ENCODE results near the gene ZNF770. TPM values are rescaled to one million over a fixed set of nuclear protein-coding genes. Genes with fewer than 3 reads are reported as not detected.

ZNF770 gene, protein sequence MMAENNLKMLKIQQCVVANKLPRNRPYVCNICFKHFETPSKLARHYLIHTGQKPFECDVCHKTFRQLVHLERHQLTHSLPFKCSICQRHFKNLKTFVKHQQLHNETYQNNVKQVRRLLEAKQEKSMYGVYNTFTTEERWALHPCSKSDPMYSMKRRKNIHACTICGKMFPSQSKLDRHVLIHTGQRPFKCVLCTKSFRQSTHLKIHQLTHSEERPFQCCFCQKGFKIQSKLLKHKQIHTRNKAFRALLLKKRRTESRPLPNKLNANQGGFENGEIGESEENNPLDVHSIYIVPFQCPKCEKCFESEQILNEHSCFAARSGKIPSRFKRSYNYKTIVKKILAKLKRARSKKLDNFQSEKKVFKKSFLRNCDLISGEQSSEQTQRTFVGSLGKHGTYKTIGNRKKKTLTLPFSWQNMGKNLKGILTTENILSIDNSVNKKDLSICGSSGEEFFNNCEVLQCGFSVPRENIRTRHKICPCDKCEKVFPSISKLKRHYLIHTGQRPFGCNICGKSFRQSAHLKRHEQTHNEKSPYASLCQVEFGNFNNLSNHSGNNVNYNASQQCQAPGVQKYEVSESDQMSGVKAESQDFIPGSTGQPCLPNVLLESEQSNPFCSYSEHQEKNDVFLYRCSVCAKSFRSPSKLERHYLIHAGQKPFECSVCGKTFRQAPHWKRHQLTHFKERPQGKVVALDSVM
- total RNA-seq = 31.6 TPM
- long read RNA-seq, full-length matches to known transcripts = 11 of 18 reads
- long read RNA-seq, partial matches to known transcripts = 0 of 18 reads
- long read RNA-seq, other reads (novel, unspliced or antisense) = 7 of 18 reads

DNA sequence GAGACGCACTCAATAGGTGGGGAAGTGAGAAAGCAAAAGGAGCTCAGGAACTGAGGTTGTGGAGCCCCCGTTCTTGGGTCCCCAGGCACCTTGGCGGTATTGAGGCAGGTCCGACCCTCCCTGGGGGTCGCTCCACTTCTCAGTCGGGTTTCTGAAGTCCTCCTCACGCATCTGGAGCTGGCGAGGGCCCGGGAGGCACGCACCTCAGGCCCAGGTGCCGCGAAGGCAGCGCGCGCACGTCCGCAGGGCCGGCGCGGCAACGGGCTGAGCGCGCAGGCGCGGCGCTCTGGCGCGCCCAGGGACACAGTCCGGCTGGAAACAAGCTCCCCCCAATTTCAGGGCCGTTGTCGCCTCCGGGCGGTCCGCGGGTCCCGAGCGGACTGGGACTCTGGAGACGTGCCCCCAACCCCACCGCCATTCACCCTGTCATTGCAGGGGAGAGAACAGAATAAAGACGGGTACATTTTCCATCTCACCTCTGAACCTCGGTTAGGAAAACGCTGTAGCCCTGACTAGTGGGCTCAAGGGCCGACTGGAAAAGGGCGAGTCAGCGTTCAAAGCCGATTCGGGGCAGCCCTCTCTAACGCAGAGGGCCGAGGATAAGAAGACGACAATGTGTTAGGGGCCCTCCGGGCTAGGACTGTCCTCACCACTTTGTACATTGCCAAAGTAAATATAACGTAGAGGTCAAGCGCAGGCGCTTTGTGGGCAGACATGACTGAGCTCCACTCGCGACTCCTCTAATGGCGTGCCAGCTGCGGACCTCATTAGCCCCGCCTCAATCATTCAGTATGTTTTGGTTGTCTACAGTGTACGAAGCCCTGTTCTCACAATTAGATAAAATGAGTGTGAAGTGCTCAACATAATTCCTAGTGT, at the start of gene ZNF770:
Gene ZNF770 (minus strand): TSS at position 261 of the 876 bp plus-strand sequence. CDS start 4,853 bp downstream, outside the sequence.
- intact Hi-C loops (cut with DNase I) = loop anchor here (1.0 to 10.0 kb wide), 2 partner anchors 19 to 763 kb away; partner anchors contain the start of genes AQR and EMC4
- peak; percentile 91 for DNase-seq (ENCODE audit: low spot score)

DNA sequence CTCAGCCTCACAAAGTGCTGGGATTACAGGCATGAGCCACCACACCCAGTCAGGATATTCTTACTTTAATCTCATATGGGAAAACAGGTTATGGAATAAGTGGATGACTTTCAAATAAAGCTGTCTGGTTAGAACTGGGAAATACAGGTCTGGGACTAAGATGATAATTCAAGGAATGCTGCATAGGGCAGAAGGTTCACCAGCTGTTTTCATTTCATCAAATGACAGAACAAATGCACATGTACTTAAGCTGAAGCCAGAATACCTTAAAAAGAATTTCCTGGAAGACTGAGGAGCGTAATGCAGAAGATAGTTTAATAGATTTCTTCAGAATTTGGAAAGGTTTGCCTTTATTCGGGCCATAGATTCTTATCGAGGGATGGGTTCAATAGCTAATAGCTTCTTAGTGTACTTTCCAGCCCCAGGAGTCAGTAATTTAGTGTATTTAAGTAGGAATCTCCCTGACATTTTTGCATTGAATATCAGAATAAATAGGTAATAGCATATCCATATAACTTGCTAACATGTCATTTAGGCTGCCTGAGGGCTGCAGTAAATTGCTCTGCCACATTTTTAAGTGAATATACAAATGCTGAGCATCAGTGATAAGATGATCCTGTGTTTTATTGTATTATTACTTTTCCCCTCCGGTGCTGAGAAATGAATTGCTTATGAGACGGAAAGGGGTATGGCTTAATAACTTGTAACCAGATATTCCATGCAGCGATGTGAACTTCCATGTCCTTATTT, 40.3 kb upstream of the ZNF770 start:
- intact Hi-C loops (cut with DNase I) = no loop called here
- DNase-seq (ENCODE audit: low spot score) = no peak

DNA sequence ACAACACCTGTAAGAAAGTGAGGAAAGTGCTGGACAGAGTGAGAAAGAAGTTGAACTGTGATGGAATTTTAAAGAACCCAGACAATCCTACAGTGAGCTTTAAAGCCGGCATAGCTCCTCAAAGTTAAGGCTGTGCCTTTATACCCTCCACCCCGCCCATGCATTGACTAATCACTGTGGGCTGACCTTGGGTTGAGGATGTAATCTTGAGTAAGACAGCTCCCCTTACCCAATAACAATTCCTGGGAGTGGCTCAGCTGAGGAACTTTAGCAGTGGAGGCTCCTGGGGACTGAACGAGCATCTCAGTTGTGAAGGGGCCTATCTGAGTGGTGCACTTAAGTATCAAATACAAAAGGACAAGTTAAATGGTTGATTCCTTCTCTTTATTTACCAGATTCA, 35.7 kb upstream of the ZNF770 start:
- DNase-seq (ENCODE audit: low spot score) = peak; percentile 81
- intact Hi-C loops (cut with DNase I) = no loop called here

DNA sequence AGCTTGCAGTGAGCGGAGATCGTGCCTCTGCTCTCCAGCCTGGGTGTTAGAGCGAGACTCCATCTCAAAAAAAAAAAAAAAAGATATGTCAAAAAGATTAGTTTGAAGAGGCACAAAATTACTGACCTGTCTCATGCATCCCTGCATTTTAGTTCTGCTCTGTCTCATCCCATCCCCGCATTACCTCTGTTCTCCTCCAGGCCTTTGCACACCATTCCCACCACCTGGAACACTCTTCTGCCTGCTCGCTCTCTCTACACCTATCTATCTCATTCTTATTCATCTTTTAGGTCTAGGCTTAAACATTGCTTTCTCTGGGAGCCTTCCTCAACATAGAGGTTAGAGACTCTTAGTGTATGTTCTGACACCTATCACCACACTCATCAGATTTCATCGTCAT, 32.9 kb upstream of the ZNF770 start:
- intact Hi-C loops (cut with DNase I) = no loop called here
- no peak for DNase-seq (ENCODE audit: low spot score)

DNA sequence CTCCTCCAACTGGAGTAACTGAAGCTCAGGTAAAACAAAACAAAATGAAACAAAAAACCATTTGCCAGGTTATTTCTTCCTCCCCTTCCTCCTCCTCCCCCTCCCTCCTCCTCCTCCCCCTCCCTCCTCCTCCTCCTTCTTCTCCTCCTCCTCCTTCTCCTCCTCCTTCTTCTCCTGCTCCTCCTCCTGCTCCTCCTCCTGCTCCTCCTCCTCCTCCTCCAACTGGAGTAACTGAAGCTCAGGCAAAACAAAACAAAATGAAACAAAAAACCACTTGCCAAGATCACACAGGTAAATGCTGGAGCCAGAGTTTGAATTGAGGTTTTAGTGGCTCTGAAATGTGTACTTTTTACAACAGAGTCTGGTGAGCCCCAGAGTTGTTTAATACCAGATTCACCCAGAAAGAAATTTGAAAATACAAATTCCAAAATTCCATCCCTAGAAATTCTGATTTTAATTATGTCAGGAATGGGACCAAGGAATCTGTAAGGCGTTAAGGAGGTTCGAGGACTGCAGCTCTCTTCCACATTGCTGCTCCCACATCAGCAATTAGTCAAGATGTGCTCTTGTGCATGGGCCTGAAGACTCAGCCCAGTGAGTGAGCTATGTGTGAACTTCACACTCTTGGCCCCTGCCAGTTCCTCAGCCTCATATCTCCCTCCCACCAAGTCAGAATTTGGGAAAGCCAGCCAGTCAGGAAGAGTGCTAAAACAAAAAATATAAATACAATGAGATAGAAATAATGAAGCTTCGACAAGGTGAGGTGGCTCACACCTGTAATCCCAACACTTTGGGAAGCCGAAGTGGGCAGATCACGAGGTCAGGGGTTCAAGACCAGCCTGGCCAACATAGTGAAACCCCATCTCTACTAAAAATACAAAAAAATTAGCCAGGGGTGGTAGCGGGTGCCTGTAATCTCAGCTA, 31.6 kb upstream of the ZNF770 start:
- intact Hi-C loops (cut with DNase I) = no loop called here

DNA sequence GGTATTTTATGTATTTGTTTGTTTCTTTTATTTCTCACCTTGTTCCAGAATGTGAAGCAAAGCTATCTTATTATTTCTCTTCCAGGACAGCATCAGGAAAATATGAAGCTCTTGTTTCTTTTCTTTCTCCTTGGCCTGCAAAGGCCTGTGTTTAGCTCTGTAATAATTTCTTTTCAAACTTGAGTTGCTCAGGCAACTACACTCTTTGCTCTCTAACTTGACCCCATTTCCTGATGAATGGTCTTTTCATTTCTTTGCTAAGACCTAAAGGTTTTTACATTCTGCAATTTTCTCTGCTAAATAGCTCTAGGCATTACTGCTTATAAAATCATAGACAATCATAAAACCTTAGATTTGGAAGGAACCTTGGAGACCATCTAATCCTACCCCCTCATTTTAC, 26.2 kb upstream of the ZNF770 start:
- intact Hi-C loops (cut with DNase I) = no loop called here
- no peak for DNase-seq (ENCODE audit: low spot score)

More for the DNA sequence above, 31.6 kb upstream of the ZNF770 start:
- no peak for DNase-seq (ENCODE audit: low spot score)

DNA sequence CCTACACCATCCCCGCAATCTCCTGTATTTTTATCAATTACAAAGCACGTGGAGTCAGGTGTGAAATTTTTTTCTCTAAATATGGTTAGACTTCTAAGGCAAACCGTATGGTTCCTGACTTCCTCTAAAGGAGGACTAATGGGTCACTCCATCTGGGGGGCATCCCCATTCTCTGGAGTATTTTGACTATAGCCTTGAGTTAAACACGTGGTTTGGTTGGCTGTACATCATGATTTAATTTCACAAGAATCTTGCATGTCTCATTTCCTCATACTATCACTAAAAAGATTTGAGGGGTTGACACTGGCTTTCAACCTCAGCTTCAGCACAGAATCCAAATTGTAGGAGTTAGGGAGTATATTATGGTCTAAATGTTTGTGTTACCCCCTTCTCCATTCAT, 25.3 kb upstream of the ZNF770 start:
- intact Hi-C loops (cut with DNase I) = no loop called here
- no peak for DNase-seq (ENCODE audit: low spot score)

DNA sequence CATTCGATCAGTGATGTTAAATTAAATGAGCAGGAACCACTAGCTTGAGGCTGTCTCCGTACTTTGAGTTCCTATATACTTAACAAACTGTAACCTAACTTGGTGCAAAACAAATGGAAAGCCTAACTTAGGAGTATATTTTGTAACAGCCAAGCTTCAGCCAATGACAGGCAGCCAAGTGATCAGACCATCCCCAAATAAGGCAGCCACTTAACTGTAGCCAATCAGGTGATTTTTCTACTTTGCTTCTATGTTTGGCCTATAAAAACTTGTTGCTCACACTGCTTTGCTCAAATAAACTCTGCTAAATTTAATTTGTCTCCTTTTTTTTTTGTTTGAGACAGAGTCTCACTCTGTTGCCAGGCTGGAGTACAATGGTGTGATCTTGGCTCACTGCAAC, 19.3 kb upstream of the ZNF770 start:
- intact Hi-C loops (cut with DNase I) = no loop called here

DNA sequence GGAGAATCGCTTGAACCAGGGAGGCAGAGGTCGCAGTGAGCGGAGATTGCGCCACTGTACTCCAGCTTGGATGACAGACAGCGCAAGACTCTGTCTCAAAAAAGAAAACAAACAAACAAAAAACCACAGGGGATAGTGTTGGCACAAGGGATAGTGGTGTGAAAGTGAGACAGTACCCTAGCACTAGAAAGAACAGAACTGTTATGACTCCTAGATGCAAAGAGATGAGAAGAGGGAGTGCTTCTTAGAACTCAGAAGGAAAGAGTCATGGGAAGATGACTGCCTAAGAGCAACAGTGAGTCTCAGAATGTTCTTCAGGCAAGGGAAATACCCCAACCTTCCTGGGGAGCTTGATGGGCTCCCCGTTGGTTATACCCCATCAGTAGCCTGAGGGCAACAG, 17.8 kb upstream of the ZNF770 start:
- intact Hi-C loops (cut with DNase I) = no loop called here
- DNase-seq (ENCODE audit: low spot score) = no peak

More for the DNA sequence above, 19.3 kb upstream of the ZNF770 start:
- DNase-seq (ENCODE audit: low spot score) = no peak

DNA sequence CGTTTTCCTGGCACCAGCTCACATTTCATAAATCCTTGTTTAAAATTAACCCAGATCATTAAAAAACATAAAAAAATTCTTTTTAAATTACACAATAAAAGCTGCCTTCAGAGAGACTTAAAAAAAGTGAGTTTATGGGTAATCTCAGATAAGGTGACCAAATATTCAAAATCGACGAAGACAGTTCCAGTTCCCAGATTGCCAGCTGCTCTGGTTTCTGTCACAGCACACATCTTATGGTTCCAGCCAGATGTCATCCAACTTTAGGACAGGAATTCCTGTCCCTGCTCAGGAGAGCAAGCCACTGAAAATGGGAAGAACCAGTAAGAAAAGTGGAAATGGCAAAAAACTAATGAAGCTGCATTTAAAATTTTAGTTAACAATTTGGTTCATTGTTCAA, 15.8 kb upstream of the ZNF770 start:
- intact Hi-C loops (cut with DNase I) = no loop called here
- no peak for DNase-seq (ENCODE audit: low spot score)

DNA sequence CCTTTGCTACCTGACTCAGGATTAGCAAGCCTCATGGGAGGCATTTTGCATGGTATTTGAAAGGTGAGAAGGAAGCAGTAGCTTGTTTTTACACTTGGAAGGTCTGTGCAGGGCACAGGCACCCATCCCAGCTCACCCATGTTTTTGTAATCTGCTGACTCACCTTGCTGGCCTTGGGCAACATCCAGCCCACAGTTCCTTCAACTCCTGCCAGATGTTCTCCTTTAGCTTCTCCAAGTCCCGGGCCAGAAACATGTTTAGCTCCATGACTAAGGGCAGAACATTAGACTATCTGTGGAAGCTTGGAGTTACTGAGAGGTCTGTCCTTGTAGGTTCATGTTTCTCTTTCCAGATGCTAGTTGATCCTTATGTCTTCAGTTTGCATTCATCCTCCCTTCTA, 12.4 kb upstream of the ZNF770 start:
- intact Hi-C loops (cut with DNase I) = no loop called here
- peak; percentile 85 for DNase-seq (ENCODE audit: low spot score)

DNA sequence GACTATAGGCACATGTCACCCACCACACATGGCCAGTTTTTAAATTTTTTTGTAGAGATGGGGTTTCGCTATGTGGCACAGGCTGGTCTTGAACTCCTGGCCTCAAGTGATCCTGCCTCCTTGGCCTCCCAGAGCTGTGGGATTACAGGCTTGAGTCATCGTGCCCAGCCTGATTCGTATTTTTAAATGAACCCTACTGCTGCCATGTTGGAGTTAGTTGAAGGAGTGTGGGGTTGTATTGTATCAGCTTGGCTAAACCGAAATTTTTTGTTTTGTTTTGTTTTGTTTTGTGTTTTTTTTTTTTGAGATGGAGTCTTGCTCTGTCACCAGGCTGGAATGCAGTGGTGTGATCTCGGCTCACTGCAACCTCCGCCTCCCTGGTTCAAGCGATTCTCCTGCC, 11.8 kb upstream of the ZNF770 start:
- intact Hi-C loops (cut with DNase I) = no loop called here
- DNase-seq (ENCODE audit: low spot score) = no peak

DNA sequence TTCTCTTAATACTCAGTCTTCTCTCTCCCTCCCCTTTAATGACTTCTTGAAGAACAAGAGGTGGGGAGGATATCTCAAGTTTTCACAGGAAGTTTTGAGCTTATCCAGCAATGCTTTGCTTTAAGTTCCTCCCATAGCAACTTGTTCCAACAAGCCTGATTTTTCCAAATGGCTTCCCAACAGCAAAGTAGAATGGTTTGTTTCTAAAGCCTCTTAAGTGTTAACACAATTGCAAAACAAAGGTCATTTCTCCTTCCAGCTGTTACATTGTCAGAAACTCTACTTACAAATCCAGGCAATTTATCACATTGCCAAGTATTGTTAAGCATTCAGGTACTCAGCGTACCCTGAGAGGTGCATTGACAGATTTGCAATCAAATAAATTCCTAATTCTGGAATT, 6.8 kb upstream of the ZNF770 start:
- no peak for DNase-seq (ENCODE audit: low spot score)
- intact Hi-C loops (cut with DNase I) = no loop called here

DNA sequence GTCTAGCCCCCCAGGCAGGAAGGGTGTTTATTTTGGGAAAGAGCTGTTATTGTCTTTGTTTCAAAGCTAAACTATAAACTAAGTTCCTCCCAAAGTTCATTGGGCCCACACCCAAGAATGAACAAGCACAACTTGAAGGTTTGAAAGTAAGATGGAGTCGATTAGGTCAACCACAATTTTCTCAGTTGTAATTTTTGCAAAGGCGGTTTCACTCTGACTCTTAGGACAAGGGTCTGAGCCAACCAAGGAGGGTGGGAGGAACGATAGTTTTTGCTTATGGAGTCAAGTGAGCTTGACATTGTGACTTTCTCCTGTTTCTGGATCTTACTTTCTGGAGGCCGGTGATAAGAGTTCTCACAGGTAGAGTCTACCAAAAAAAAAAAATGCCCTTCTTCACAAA, 5.8 kb upstream of the ZNF770 start:
- DNase-seq (ENCODE audit: low spot score) = no peak
- intact Hi-C loops (cut with DNase I) = no loop called here

DNA sequence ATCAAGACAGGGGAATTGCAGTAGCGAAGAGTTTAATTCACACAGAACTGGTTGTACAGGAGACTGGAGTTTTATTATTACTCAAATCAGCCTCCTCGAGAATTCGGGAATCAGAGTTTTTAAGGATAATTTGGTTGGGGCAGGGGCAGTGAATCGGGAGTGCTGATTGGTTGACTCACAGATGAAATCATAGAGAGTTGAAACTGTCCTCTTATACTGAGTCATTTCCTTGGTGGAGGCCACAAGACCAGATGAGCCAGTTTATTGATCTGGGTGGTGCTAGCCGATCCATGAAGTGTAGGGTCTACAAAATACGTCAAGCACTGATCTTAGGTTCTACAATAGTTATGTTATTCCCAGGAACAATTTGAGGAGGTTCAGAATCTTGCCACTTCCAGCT, 5.3 kb upstream of the ZNF770 start:
- intact Hi-C loops (cut with DNase I) = no loop called here
- DNase-seq (ENCODE audit: low spot score) = no peak

DNA sequence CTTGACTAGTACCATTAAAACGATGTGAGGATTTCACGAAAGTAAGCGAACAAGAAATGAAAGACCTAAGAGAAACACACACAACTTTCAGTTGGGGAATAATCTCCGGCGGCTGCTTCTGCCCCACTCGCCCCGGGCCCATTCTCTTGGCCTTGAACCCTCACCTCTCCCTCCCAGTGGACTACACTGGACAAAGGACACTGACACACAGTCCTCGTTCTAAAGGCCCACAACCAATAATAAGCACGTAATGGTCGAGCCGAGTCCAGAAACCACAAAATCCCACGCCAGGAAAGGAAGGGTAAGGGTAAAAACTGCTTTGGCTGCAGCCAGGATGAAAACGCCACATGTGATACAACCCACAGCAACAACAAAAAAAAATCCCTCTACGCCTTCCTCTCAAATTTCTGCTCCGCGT, 469 bp downstream of the ZNF770 start:
- DNase-seq (ENCODE audit: low spot score) = no peak
- intact Hi-C loops (cut with DNase I) = loop anchor here (1.0 to 10.0 kb wide), 2 partner anchors 18 to 763 kb away; partner anchors contain the start of genes AQR and EMC4

DNA sequence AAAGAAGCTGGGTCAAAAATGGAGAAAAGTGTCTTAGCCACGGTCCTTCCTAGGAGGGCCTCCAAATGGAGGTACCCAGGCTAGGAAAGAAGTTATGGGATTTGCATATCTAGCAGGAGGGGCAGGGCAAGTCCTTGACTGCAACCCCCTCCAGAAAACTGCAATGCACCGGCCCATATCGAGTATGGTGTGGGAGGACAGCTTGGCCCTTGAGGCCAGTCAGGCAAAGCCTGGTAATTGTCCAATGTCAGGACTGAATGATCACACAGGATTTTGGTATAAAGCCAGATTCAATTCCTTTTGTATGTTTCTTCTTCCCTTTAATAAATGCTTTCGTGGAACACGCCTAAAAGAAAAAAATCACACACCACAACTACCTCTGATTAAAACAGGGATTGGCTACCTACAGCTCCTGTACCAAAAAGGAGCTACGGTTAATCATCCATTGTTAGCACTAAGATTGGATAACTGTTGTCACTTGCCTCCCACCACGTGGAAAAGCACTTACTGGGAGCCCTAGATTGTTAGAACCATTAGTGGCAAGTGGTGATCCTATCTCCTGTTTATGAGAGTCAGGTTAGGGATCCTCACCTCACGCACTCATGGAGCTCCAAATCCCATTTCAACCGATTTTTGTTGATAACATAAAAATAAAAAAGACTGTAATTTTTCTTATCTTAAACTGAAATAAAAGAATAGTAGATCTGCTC, 1.2 kb downstream of the ZNF770 start:
- intact Hi-C loops (cut with DNase I) = loop anchor here (10.0 kb wide), 1 partner anchor 762 kb away; the partner anchor contains the start of gene EMC4
- DNase-seq (ENCODE audit: low spot score) = no peak

Data from cardiac septum (tissue), 1 donor.